Measurements from ENCODE around the gene AGBL4.

Gene AGBL4

GRCh38 chr1:48500541-48501450 is 1523.0 kb downstream of the AGBL4 start:
- DNase-seq = no peak

- DNase-seq = no peak
These were observed 1524.5 kb downstream of the AGBL4 start for GRCh38 chr1:48499211-48499735.

- DNase-seq = peak; percentile 72 to 81
These were observed 1525.5 kb downstream of the AGBL4 start for GRCh38 chr1:48498096-48498791.

DNA sequence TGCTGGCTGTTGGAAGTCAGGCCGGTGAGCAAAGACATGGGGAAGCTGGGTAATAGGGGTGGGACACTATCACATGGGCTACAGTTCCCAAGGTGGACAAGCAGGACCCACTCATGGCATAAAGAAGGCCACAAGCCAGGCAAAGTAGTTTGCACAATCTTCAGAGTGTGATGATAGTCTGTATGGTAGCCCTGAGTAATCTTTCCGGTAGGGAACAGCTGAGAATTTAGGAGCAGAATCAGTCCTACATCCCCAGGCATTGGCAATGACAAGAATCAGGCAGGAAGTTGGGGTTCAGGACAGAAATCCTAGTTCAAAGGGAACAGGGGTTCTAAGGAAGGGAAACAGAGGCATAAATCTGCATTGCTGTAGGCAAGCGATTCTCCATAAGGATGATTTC is 1527.8 kb downstream of the AGBL4 start:
- no peak for DNase-seq

- no peak for DNase-seq
These were observed 1528.6 kb downstream of the AGBL4 start for GRCh38 chr1:48495166-48495565.

DNA sequence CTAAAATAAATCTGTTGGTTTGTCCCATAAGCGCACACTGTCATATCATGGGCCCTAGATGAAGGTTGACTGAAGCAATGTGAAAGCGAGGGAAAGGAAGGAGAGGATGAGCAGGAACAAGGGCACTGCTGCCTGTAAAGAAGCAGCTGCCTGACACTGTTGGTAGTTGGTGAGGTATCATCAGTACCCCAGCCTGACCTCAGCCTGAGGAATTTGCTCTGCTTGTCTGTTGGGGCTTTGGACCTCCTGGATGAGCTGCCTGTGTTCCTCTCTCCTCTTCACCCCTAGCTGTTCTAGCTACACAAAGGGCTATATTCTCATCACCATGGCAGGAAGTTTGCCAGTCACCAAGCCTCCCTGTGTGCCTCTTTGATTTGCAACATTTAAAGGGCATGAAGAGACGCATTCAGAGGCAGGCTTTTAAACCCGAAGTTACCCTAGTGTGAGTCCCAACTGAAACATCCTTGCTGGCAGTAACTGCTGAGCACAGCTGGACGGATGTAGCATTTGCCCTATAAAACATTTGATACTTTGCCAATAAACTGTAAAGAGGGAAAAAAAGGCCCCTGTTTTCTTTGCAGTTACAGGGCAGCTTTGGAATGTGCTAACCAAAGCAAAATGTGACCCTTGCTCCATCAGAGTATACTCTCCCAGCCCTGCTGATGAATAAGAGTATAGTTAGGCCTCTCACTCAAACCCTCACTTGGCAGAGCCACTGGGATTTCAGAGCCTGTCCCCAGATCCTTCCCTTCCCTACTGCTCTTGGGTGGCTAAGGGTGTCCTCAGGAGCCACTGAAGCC is 1529.6 kb downstream of the AGBL4 start:
- no peak for DNase-seq

- no peak for DNase-seq
These were observed 1530.7 kb downstream of the AGBL4 start for GRCh38 chr1:48493041-48493440.

DNA sequence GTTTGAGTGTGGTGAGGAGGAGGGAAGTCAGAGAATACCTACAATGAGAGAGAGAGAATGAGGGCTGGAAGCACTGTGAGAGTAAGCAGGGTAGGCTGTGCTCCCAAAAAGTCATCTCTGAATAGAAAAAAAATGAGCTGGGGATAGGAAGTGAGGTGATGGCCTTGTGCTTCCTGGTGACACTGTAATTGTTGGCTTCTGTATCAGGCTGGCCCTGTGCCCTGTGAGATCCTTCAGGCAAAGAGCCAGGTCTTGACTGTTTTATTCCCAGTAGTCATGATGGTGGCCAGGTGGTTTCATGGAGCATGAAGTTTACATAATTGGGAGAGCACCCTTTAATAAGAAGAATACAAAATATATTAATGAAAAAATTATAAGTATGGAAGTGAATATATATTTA is 1531.4 kb downstream of the AGBL4 start:
- DNase-seq = no peak

DNA sequence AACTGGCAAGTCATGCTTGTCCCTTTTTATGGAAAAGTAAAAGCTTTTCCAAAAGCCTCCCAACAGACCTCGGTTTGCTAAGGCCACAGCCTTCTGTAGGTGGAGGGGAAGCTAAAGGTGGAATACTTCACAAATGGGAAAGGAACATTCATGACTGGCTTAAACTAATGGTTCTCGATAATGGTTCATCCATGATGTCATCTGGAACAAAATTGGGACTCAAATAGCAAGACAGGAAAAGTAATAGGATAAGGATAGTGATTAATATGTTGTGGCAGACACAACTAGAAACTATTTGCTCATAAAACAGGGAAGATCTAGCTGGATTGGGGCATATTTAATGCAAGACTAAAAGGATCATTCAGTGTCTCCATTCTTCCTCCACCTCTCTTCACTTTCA is 1535.0 kb downstream of the AGBL4 start:
- DNase-seq = no peak
